Mesothelial cell of epicardium (in vitro differentiated cells): ENCODE results near the gene HAND2. TPM values are rescaled to one million over a fixed set of nuclear protein-coding genes. Genes with fewer than 3 reads are reported as not detected.

Experiments
- DNase-seq, 2 experiments: peaks; one replicate each; pipeline ENCODE4 v3.0.0; 2021; ENCODE audit warnings: low spot score in 2 of 2; ENCODE audit not compliant: unreplicated experiment in 2 of 2
- H3K27ac Mint-ChIP-seq: 2 replicates; pipeline ENCODE4 v1.8.0; 2021; ENCODE audit warnings: mixed read lengths
- H3K27me3 Mint-ChIP-seq: 2 replicates; pipeline ENCODE4 v1.8.0; 2021; ENCODE audit warnings: low read depth, mixed read lengths
- H3K36me3 Mint-ChIP-seq: 2 replicates; pipeline ENCODE4 v1.8.0; 2021; ENCODE audit warnings: mixed read lengths
- H3K4me1 Mint-ChIP-seq: 2 replicates; pipeline ENCODE4 v1.8.0; 2021; ENCODE audit warnings: mixed read lengths
- H3K4me3 Mint-ChIP-seq: 2 replicates; pipeline ENCODE4 v1.8.0; 2021; ENCODE audit warnings: mild to moderate bottlenecking, moderate library complexity, mixed read lengths
- H3K9me3 Mint-ChIP-seq: 2 replicates; pipeline ENCODE4 v1.8.0; 2021; ENCODE audit warnings: mixed read lengths
- CTCF ChIP-seq: fragments of 200-600 bp; sonication (generic); IDR thresholded peaks from one replicate; pipeline ENCODE4 v1.5.0; 2021; ENCODE audit warnings: antibody characterized with exemption; ENCODE audit not compliant: unreplicated experiment
- total RNA-seq: library from RNA; stranded (reverse); gene quantifications from 3 replicates; pipeline ENCODE4 v1.2.1, GENCODE V29; 2021

HAND2 gene
- total RNA-seq, 1 donor from 2014 or later, result 34.3 TPM

GRCh38 chr4:173478913-173479283 lies 51.1 kb downstream of the HAND2 start:
- Mint-ChIP-seq H3K27me3 (no peaks in the 10 kb centered on the region), H3K4me3 (no peak overlapping the region), H3K27ac (no peak overlapping the region), H3K4me1 (peaks cover 7% of the 10 kb centered on the region), H3K36me3 (no peaks in the 10 kb centered on the region), H3K9me3 (no peaks in the 10 kb centered on the region)
- TF ChIP-seq CTCF, result no peak
- DNase-seq, result no peak

GRCh38 chr4:173478201-173478912 lies 51.7 kb downstream of the HAND2 start:
- Mint-ChIP-seq H3K27me3 (no peaks in the 10 kb centered on the region), H3K36me3 (no peaks in the 10 kb centered on the region), H3K9me3 (no peaks in the 10 kb centered on the region), H3K27ac (peak overlapping the region; percentile 41), H3K4me1 (peaks cover 7% of the 10 kb centered on the region), H3K4me3 (no peak overlapping the region)
- no peak for TF ChIP-seq CTCF
- no peak for DNase-seq

GRCh38 chr4:173477016-173477415 lies 53.0 kb downstream of the HAND2 start:
- Mint-ChIP-seq H3K36me3 (no peaks in the 10 kb centered on the region), H3K4me1 (peaks cover 7% of the 10 kb centered on the region), H3K27me3 (no peaks in the 10 kb centered on the region), H3K9me3 (no peaks in the 10 kb centered on the region), H3K27ac (no peak overlapping the region), H3K4me3 (no peak overlapping the region)
- DNase-seq, result no peak
- TF ChIP-seq CTCF, result no peak

Other genes starting within 250 kb of the HAND2 start
- gene HMGB2, start 195.9 kb downstream of the HAND2 start, total RNA-seq, result 95.2 to 98.6 TPM (median 98.4 TPM) in 3 replicates
- 13.6 to 16.8 TPM (median 15.4 TPM) in 3 replicates for gene SAP30, start 159.3 kb downstream of the HAND2 start, total RNA-seq
- 0.42 to 0.47 TPM (median 0.44 TPM) in 3 replicates for gene SCRG1, start 131.1 kb downstream of the HAND2 start, total RNA-seq